ENCODE data around the gene CEPT1. TPM values are rescaled to one million over a fixed set of nuclear protein-coding genes. Genes with fewer than 3 reads are reported as not detected.

Gene CEPT1
- polyA plus RNA-seq, 3 donors: 20.8 to 44.3 (median 26.9) TPM

- no peaks in the 10 kb centered on the region for H4K20me1 ChIP-seq (ENCODE audit: insufficient read depth, low read length)
- H3K27me3 ChIP-seq (ENCODE audit: control insufficient read depth in 2 of 2, insufficient read depth in 2 of 2, low read length in 2 of 2): no peaks in the 10 kb centered on the region
- Mint-ChIP-seq H3K4me1 (peaks cover 95% of the 10 kb centered on the region), H3K36me3 (peaks cover 58 to 59% of the 10 kb centered on the region in 2 donors), H3K27ac (peak overlapping the region in 2 of 7 donors; percentile 3 to 84), H3K27me3 (ENCODE audit: low read depth in 3 of 3) (no peaks in the 10 kb centered on the region), H3K4me3 (peak overlapping the region in 1 of 2 donors; percentile 44), H3K9me3 (peaks cover 0 to 2% (median 0%) of the 10 kb centered on the region in 7 donors)
- no peak for TF ChIP-seq CTCF (IDR thresholded peaks at IDR 0.05)
- 100% methylated on average over 2 of the region's 2 CpGs for WGBS (ENCODE audit: insufficient coverage)
- H2AFZ ChIP-seq (ENCODE audit: insufficient read depth, low read depth, low read length, poor library complexity, severe bottlenecking): no peak overlapping the region
- H3K79me2 ChIP-seq (ENCODE audit: insufficient read depth, low read length): peaks cover 14% of the 10 kb centered on the region
- H3K4me1 ChIP-seq (ENCODE audit: control insufficient read depth in 1 of 2, insufficient read depth in 2 of 2, low read length in 2 of 2): peaks cover 94 to 98% of the 10 kb centered on the region in 2 donors
- peak overlapping the region in 1 of 3 experiments; percentile 20 for H3K4me3 ChIP-seq (replicated peaks in 1 of 3; ENCODE audit: low read depth in 2 of 3, low read length in 3 of 3)
- intact Hi-C loops (cut with micrococcal nuclease): no loop called here
- no peak for DNase-seq
- H3K4me2 ChIP-seq (replicated peaks; ENCODE audit: extremely low read depth, low read length, poor library complexity, severe bottlenecking): no peak overlapping the region
- peaks cover 16 to 51% of the 10 kb centered on the region in 2 donors for H3K36me3 ChIP-seq (replicated peaks in 1 of 2; ENCODE audit: control insufficient read depth in 1 of 2, insufficient read depth in 2 of 2, low read length in 2 of 2)
- H3K9ac ChIP-seq (ENCODE audit: insufficient read depth, low read length, poor library complexity, severe bottlenecking): no peak overlapping the region
- H3K27ac ChIP-seq (ENCODE audit: low read depth in 1 of 2, low read length in 2 of 2): no peak overlapping the region
- H3K9me3 ChIP-seq (replicated peaks in 1 of 2; ENCODE audit: control insufficient read depth in 1 of 2, insufficient read depth in 1 of 2, low read length in 2 of 2): no peaks in the 10 kb centered on the region
Observed at GRCh38 chr1:111196213-111196612, 56.2 kb downstream of the CEPT1 start.

- no peak overlapping the region for H3K27ac ChIP-seq (ENCODE audit: low read depth in 1 of 2, low read length in 2 of 2)
- H3K79me2 ChIP-seq (ENCODE audit: insufficient read depth, low read length): peaks cover 29% of the 10 kb centered on the region
- H3K9me3 ChIP-seq (replicated peaks in 1 of 2; ENCODE audit: control insufficient read depth in 1 of 2, insufficient read depth in 1 of 2, low read length in 2 of 2): no peaks in the 10 kb centered on the region
- no peak overlapping the region for H3K9ac ChIP-seq (ENCODE audit: insufficient read depth, low read length, poor library complexity, severe bottlenecking)
- peak overlapping the region in 1 of 3 experiments; percentile 77 for H3K4me3 ChIP-seq (replicated peaks in 1 of 3; ENCODE audit: low read depth in 2 of 3, low read length in 3 of 3)
- TF ChIP-seq CTCF (IDR thresholded peaks at IDR 0.05): peak; percentile 57
- 31% methylated on average over 3 of the region's 6 CpGs for WGBS (ENCODE audit: insufficient coverage)
- no peaks in the 10 kb centered on the region for H3K27me3 ChIP-seq (ENCODE audit: control insufficient read depth in 2 of 2, insufficient read depth in 2 of 2, low read length in 2 of 2)
- H4K20me1 ChIP-seq (ENCODE audit: insufficient read depth, low read length): no peaks in the 10 kb centered on the region
- H3K27me3 Mint-ChIP-seq (ENCODE audit: low read depth in 3 of 3): no peaks in the 10 kb centered on the region
- peaks cover 94 to 98% of the 10 kb centered on the region in 2 donors for H3K4me1 ChIP-seq (ENCODE audit: control insufficient read depth in 1 of 2, insufficient read depth in 2 of 2, low read length in 2 of 2)
- peak overlapping the region in 5 of 7 donors; percentile 22 to 80 (median 36) for H3K27ac Mint-ChIP-seq
- H3K36me3 ChIP-seq (replicated peaks in 1 of 2; ENCODE audit: control insufficient read depth in 1 of 2, insufficient read depth in 2 of 2, low read length in 2 of 2): peaks cover 16 to 41% of the 10 kb centered on the region in 2 donors
- peaks cover 95% of the 10 kb centered on the region for H3K4me1 Mint-ChIP-seq
- H3K9me3 Mint-ChIP-seq: peaks cover 0 to 2% (median 0%) of the 10 kb centered on the region in 7 donors
- H2AFZ ChIP-seq (ENCODE audit: insufficient read depth, low read depth, low read length, poor library complexity, severe bottlenecking): no peak overlapping the region
- H3K4me3 Mint-ChIP-seq: peak overlapping the region; percentile 34 to 55
- peak in 1 of 3 donors; percentile 53 for DNase-seq
- intact Hi-C loops (cut with micrococcal nuclease): no loop called here
- peak overlapping the region; percentile 90 for H3K4me2 ChIP-seq (replicated peaks; ENCODE audit: extremely low read depth, low read length, poor library complexity, severe bottlenecking)
- peaks cover 49 to 50% of the 10 kb centered on the region in 2 donors for H3K36me3 Mint-ChIP-seq
Observed at GRCh38 chr1:111197598-111198284, 57.7 kb downstream of the CEPT1 start.

Measured in CD14-positive monocyte (primary cell).